Measurements from ENCODE around the gene MDK.

MDK gene

GRCh38 chr11:46391578-46392420 lies 10.3 kb downstream of the MDK start, which contains the start of gene CHRM4 (continued):
- TF ChIP-seq ZNF280C (tag by site-specific recombination; IDR thresholded peaks at IDR 0.05): no peak
- TF ChIP-seq ZNF677 (tag by site-specific recombination; IDR thresholded peaks at IDR 0.05): no peak
- no peak for TF ChIP-seq ZNF701 (tag by site-specific recombination; IDR thresholded peaks at IDR 0.05)
- no peak for TF ChIP-seq YY1 (tag by site-specific recombination; IDR thresholded peaks at IDR 0.05)
- no peak for TF ChIP-seq ZNF843 (tag by site-specific recombination; IDR thresholded peaks at IDR 0.05)
- TF ChIP-seq SP2 (tag by site-specific recombination; IDR thresholded peaks at IDR 0.05): no peak
- no peak for TF ChIP-seq ATF2 (tag by site-specific recombination; IDR thresholded peaks at IDR 0.05; ENCODE audit: low read depth)
- TF ChIP-seq ZNF645 (tag by site-specific recombination; IDR thresholded peaks at IDR 0.05): no peak
- no peak for TF ChIP-seq ZNF2 (tag by site-specific recombination; IDR thresholded peaks at IDR 0.05)
- TF ChIP-seq ZNF513 (tag by site-specific recombination; IDR thresholded peaks at IDR 0.05): no peak
- TF ChIP-seq PBX3 (CRISPR knock-in tag; IDR thresholded peaks at IDR 0.05): 0 out of 2 replicates have a peak, but pooled peaks have one; percentile 36
- no peak for TF ChIP-seq ZSCAN23 (tag by site-specific recombination; IDR thresholded peaks at IDR 0.05)
- no peak for TF ChIP-seq ZNF560 (tag by site-specific recombination; IDR thresholded peaks at IDR 0.05; ENCODE audit: borderline replicate concordance)
- TF ChIP-seq ZNF449 (tag by site-specific recombination; IDR thresholded peaks at IDR 0.05): no peak
- TF ChIP-seq OVOL3 (tag by site-specific recombination; IDR thresholded peaks at IDR 0.05): no peak
- peak; percentile 22; the same call in 1 of the 2 replicates for TF ChIP-seq KLF10 (tag by site-specific recombination; IDR thresholded peaks at IDR 0.05)
- TF ChIP-seq HOXC10 (CRISPR knock-in tag; IDR thresholded peaks at IDR 0.05): no peak
- TF ChIP-seq ZNF488 (tag by site-specific recombination; IDR thresholded peaks at IDR 0.05): no peak
- TF ChIP-seq ZIC2 (tag by site-specific recombination; IDR thresholded peaks at IDR 0.05): peak; percentile 39
- no peak for TF ChIP-seq ELK4 (IDR thresholded peaks at IDR 0.05; ENCODE audit: borderline replicate concordance, low read depth, low read length)
- peak; percentile 32; the same call in 1 of the 2 replicates for TF ChIP-seq CTCF (tag by site-specific recombination; IDR thresholded peaks at IDR 0.05)
- no peak for TF ChIP-seq ZEB2 (tag by site-specific recombination; IDR thresholded peaks at IDR 0.05)
- no peak for TF ChIP-seq ZNF561 (tag by site-specific recombination; IDR thresholded peaks at IDR 0.05; ENCODE audit: borderline replicate concordance)
- no peak for TF ChIP-seq ZNF621 (tag by site-specific recombination; IDR thresholded peaks at IDR 0.05)
- peak; percentile 44 for TF ChIP-seq ZFHX2 (tag by site-specific recombination; conservative IDR thresholded peaks at IDR 0.05)
- no peak for TF ChIP-seq ZBTB7A (tag by site-specific recombination; IDR thresholded peaks at IDR 0.05; ENCODE audit: low read depth)
